Thyroid gland (tissue), 4 donors: Measurements from ENCODE around the gene OR6F1. TPM values are rescaled to one million over a fixed set of nuclear protein-coding genes. Genes with fewer than 3 reads are reported as not detected.

Experiments used
- DNase-seq, 2 donors: peaks; one replicate each; pipeline ENCODE4 v3.0.0-alpha.2; 2019
- H3K27ac ChIP-seq, 3 donors: fragments of 200-600 bp; sonication (generic); 1 replicate in 2 of 3; 2 replicates in 1 of 3; pipeline ENCODE4 v1.5.1; 2016 to 2019; ENCODE audit warnings: mild to moderate bottlenecking in 1 of 3, moderate library complexity in 1 of 3
- H3K27me3 ChIP-seq: fragments of 200-600 bp; sonication (generic); one replicate; pipeline ENCODE4 v1.5.1; 2019
- H3K36me3 ChIP-seq, 2 donors: fragments of 200-600 bp; sonication (generic); one replicate each; pipeline ENCODE4 v1.5.1; 2016 to 2019
- H3K4me1 ChIP-seq, 2 donors: fragments of 200-600 bp; sonication (generic); one replicate each; pipeline ENCODE4 v1.5.1; 2017 to 2019
- H3K4me3 ChIP-seq, 3 donors: fragments of 200-600 bp; sonication (generic); replicated peaks in 1 of 3; 1 replicate in 2 of 3; 2 replicates in 1 of 3; pipeline ENCODE4 v1.5.1; 2016; ENCODE audit warnings: mild to moderate bottlenecking in 1 of 3
- H3K9me3 ChIP-seq: fragments of 200-600 bp; sonication (generic); one replicate; pipeline ENCODE4 v1.5.1; 2017
- CTCF ChIP-seq, 6 experiments: fragments of 200-600 bp in 3 of 6; fragments of 450-650 bp in 3 of 6; sonication (generic) in 3 of 6; IDR thresholded peaks; one replicate each; pipeline ENCODE4 v1.5.1; 2016 to 2019; ENCODE audit warnings: antibody characterized with exemption in 6 of 6, mild to moderate bottlenecking in 2 of 6, inconsistent platforms in 1 of 6, moderate library complexity in 1 of 6
- POLR2A ChIP-seq, 2 donors: fragments of 450-650 bp; IDR thresholded peaks; one replicate each; pipeline ENCODE4 v1.6.1; 2017; ENCODE audit warnings: antibody characterized with exemption in 2 of 2, mild to moderate bottlenecking in 2 of 2, moderate library complexity in 1 of 2
- WGBS, 2 donors: methylation state at CpG; one replicate each; pipeline ENCODE4 v1.1.5; 2017; 5-methylcytosine and 5-hydroxymethylcytosine counted together
- intact Hi-C: fragments of 100-400 bp; cut with DNase I; formaldehyde crosslinking; loops from one replicate; pipeline ENCODE4 v1.15.1; 2023
- total RNA-seq, 4 donors: library from RNA; depleted of rRNA; stranded (reverse); fragments of >200 nt; gene quantifications; one replicate each; pipeline ENCODE4 v1.2.3, GENCODE V29; 2016

Gene OR6F1
- total RNA-seq, 4 donors from 2014 or later = not detected

- WGBS, 2 donors = 30 to 40% methylated on average over 7 of the region's 7 CpGs
- H3K27me3 ChIP-seq = no peaks in the 10 kb centered on the region
- intact Hi-C loops = no loop called here
- no peak overlapping the region for H3K4me3 ChIP-seq
- peak; percentile 64 to 69 for DNase-seq
- H3K9me3 ChIP-seq = no peaks in the 10 kb centered on the region
- H3K36me3 ChIP-seq = no peaks in the 10 kb centered on the region
- H3K4me1 ChIP-seq = no peaks in the 10 kb centered on the region
- TF ChIP-seq CTCF (IDR thresholded peaks at IDR 0.05) = peak; percentile 42 to 84 (median 70)
- TF ChIP-seq POLR2A (IDR thresholded peaks at IDR 0.05) = no peak
- no peak overlapping the region for H3K27ac ChIP-seq
Observed at GRCh38 chr1:247681288-247681897, 35.1 kb downstream of the OR6F1 start.

GRCh38 chr1:247680171-247680570 lies 36.3 kb downstream of the OR6F1 start:
- Histone ChIP-seq H3K9me3 (no peaks in the 10 kb centered on the region), H3K36me3 (no peaks in the 10 kb centered on the region), H3K4me1 (no peaks in the 10 kb centered on the region), H3K27ac (no peak overlapping the region), H3K27me3 (no peaks in the 10 kb centered on the region), H3K4me3 (no peak overlapping the region)
- TF ChIP-seq POLR2A (IDR thresholded peaks at IDR 0.05) = no peak
- intact Hi-C loops = no loop called here
- 88 to 93% methylated on average over 4 of the region's 4 CpGs for WGBS, 2 donors
- no peak for DNase-seq

GRCh38 chr1:247679639-247680038 lies 36.8 kb downstream of the OR6F1 start, which contains the start of gene OR13G1:
Gene OR13G1, minus strand, starts transcription at chr1:247679739. Its CDS starts 6,698 bp downstream, at chr1:247673041.
- Histone ChIP-seq H3K4me3 (no peak within 1 kb of the TSS), H3K27ac (no peak within 1 kb of the TSS), H3K4me1 (no peaks in the 10 kb centered on the region), H3K27me3 (no peaks in the 10 kb centered on the region), H3K9me3 (no peaks in the 10 kb centered on the region), H3K36me3 (no peaks in the 10 kb centered on the region)
- TF ChIP-seq CTCF (IDR thresholded peaks at IDR 0.05) (no peak), POLR2A (IDR thresholded peaks at IDR 0.05) (no peak)
- 79 to 81% methylated on average over 1 of the region's 1 CpG for WGBS, 2 donors
- intact Hi-C loops = no loop called here
- no peak for DNase-seq

GRCh38 chr1:247669225-247669624 lies 47.2 kb downstream of the OR6F1 start:
- TF ChIP-seq POLR2A (IDR thresholded peaks at IDR 0.05) (no peak), CTCF (IDR thresholded peaks at IDR 0.05) (no peak)
- no peaks in the 10 kb centered on the region for H3K27me3 ChIP-seq
- intact Hi-C loops = no loop called here
- no peaks in the 10 kb centered on the region for H3K4me1 ChIP-seq
- no peaks in the 10 kb centered on the region for H3K9me3 ChIP-seq
- WGBS, 2 donors = 48 to 62% methylated on average over 1 of the region's 1 CpG
- H3K36me3 ChIP-seq = no peaks in the 10 kb centered on the region
- DNase-seq = no peak
- no peak overlapping the region for H3K27ac ChIP-seq
- no peak overlapping the region for H3K4me3 ChIP-seq

Other genes starting within 250 kb of the OR6F1 start
- not detected for gene OR2C3, start 180.2 kb downstream of the OR6F1 start, total RNA-seq
- under 1 TPM in 1 of 4 donors, not detected in 3; 0.13 TPM for gene GCSAML, start 167.5 kb downstream of the OR6F1 start, total RNA-seq
- gene OR2G2, start 128.3 kb downstream of the OR6F1 start, total RNA-seq = not detected
- gene OR2G3, start 111.1 kb downstream of the OR6F1 start, total RNA-seq = not detected
- gene OR13G1, start 36.9 kb downstream of the OR6F1 start, total RNA-seq = not detected
- 1 to 10 TPM in 1 of 4 donors, not detected in 3; 1.1 TPM for gene OR14K1, start 22.0 kb upstream of the OR6F1 start, total RNA-seq
- gene OR14A2, start 31.5 kb upstream of the OR6F1 start, total RNA-seq = not detected
- not detected for gene OR1C1, start 43.9 kb upstream of the OR6F1 start, total RNA-seq
- not detected for gene OR14A16, start 107.5 kb upstream of the OR6F1 start, total RNA-seq
- gene OR11L1, start 125.2 kb upstream of the OR6F1 start, total RNA-seq = under 1 TPM in 1 of 4 donors, not detected in 3; 0.68 TPM
- 10 to 100 TPM; 22.6 to 52.1 (median 29.4) TPM for gene TRIM58, start 140.5 kb upstream of the OR6F1 start, total RNA-seq
- gene OR2W3, start 178.9 kb upstream of the OR6F1 start, total RNA-seq = 10 to 100 TPM in 1 of 4 donors, 1 to 10 TPM in 3; 2.8 to 25.8 (median 6.0) TPM
- 1 to 10 TPM in 2 of 4 donors, under 1 TPM in 1, not detected in 1; 0.54 to 1.7 (median 1.2) TPM for gene OR2T8, start 203.6 kb upstream of the OR6F1 start, total RNA-seq
- under 1 TPM in 2 of 4 donors, not detected in 2; 0.33 to 0.63 TPM for gene OR2AJ1, start 208.2 kb upstream of the OR6F1 start, total RNA-seq
- gene OR2L8, start 232.2 kb upstream of the OR6F1 start, total RNA-seq = 1 to 10 TPM in 1 of 4 donors, under 1 TPM in 1, not detected in 2; 0.68 to 1.0 TPM
- gene OR2AK2, start 248.6 kb upstream of the OR6F1 start, total RNA-seq = under 1 TPM in 2 of 4 donors, not detected in 2; 0.63 to 0.67 TPM